GM12801 (cell line): ENCODE results near the gene KMT2B.

Source experiments
- TF ChIP-seq, protein P1 (sequence below): IDR thresholded peaks from one replicate; pipeline ENCODE4 v1.5.1; 2011; ENCODE audit warnings: control low read depth; ENCODE audit not compliant: insufficient read length; ENCODE audit errors: extremely low read depth

The KMT2B gene, protein sequence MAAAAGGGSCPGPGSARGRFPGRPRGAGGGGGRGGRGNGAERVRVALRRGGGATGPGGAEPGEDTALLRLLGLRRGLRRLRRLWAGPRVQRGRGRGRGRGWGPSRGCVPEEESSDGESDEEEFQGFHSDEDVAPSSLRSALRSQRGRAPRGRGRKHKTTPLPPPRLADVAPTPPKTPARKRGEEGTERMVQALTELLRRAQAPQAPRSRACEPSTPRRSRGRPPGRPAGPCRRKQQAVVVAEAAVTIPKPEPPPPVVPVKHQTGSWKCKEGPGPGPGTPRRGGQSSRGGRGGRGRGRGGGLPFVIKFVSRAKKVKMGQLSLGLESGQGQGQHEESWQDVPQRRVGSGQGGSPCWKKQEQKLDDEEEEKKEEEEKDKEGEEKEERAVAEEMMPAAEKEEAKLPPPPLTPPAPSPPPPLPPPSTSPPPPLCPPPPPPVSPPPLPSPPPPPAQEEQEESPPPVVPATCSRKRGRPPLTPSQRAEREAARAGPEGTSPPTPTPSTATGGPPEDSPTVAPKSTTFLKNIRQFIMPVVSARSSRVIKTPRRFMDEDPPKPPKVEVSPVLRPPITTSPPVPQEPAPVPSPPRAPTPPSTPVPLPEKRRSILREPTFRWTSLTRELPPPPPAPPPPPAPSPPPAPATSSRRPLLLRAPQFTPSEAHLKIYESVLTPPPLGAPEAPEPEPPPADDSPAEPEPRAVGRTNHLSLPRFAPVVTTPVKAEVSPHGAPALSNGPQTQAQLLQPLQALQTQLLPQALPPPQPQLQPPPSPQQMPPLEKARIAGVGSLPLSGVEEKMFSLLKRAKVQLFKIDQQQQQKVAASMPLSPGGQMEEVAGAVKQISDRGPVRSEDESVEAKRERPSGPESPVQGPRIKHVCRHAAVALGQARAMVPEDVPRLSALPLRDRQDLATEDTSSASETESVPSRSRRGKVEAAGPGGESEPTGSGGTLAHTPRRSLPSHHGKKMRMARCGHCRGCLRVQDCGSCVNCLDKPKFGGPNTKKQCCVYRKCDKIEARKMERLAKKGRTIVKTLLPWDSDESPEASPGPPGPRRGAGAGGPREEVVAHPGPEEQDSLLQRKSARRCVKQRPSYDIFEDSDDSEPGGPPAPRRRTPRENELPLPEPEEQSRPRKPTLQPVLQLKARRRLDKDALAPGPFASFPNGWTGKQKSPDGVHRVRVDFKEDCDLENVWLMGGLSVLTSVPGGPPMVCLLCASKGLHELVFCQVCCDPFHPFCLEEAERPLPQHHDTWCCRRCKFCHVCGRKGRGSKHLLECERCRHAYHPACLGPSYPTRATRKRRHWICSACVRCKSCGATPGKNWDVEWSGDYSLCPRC (N-terminal part only)

DNA sequence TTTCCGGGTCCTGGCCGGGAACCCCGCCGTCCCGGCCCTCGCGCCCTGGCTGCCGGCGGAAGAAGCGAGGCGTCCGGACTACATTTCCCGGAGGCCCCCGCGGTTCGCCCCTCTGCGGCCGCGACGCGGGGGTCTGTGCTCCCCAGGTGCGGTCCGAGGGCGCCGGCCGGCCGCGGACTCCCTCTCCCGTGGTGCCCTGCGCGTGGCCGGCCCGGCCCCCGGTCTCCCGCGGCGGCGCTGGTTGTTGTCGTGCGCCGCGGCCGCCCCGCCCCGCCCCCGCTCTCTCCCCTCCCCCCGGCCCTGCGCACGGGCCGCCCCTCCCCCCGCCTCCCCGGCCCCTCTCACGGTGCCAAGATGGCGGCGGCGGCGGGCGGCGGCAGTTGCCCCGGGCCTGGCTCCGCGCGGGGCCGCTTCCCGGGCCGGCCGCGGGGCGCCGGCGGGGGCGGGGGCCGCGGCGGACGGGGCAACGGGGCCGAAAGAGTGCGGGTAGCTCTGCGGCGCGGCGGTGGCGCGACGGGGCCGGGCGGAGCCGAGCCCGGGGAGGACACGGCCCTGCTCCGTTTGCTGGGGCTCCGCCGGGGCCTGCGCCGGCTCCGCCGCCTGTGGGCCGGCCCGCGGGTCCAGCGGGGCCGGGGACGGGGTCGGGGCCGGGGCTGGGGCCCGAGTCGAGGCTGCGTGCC is at the start of gene KMT2B:
Gene KMT2B, plus strand, starts transcription at position 339 of the 680 bp plus-strand sequence. Its CDS starts 16 bp downstream, at position 355.
- TF ChIP-seq, protein P1, sequence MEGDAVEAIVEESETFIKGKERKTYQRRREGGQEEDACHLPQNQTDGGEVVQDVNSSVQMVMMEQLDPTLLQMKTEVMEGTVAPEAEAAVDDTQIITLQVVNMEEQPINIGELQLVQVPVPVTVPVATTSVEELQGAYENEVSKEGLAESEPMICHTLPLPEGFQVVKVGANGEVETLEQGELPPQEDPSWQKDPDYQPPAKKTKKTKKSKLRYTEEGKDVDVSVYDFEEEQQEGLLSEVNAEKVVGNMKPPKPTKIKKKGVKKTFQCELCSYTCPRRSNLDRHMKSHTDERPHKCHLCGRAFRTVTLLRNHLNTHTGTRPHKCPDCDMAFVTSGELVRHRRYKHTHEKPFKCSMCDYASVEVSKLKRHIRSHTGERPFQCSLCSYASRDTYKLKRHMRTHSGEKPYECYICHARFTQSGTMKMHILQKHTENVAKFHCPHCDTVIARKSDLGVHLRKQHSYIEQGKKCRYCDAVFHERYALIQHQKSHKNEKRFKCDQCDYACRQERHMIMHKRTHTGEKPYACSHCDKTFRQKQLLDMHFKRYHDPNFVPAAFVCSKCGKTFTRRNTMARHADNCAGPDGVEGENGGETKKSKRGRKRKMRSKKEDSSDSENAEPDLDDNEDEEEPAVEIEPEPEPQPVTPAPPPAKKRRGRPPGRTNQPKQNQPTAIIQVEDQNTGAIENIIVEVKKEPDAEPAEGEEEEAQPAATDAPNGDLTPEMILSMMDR = no peak

DNA sequence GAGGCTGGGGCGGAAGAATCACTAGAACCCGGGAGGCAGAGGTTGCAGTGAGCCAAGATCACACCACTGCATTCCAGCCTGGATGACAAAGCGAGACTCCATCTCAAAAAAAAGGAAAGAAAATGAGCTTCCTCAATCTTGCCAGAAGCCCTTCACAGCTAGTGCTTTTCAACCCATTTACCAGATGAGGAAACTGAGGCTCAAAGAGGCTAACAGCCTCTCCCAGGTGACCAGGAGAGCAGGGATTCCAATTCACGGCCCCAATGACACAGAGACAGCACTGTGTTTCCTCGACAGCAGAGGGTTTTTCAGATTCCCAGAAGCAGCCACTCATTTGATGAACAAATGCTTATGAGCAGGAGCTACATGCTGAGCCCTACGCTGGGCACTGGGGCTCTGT is 48.2 kb upstream of the KMT2B start:
- TF ChIP-seq, protein P1 = no peak

DNA sequence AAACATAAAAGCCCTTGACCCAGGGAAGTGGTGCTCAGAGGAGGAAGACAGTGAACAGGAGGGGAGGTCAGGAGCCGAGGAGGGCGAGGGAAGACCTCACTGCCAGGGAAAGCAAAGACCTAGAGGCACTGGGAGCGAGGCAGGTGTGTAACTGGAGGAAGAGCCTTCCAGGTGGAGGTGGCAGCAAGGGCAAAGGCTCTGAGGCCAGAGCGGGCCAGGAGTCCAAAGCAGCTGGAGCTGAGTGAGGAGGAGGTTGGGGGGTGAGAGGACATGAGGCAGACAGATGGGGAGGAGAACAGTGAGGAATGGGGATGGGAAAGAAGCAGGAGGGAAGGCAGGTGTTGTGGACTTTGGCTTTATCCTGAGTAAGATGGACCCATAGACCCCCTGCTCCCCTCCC is 47.8 kb upstream of the KMT2B start:
- TF ChIP-seq, protein P1 = no peak

DNA sequence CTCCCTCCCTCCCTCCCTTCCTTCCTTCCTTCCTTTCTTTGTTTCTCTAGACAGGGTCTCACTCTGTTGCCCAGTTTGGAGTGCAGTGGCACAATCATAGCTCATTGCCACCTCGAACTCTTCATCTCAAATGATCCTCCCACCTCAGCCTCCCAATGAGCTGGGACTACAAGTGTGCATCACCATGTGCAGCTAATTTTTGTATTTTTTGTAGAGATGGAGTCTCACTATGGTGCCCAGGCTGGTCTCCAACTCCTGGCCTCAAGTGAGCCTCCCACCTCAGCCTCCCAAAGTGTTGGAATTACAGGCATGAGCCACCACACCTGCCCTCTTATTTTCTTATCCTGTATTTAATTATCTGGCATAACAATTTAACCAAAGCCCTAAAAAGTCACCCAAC is 47.1 kb upstream of the KMT2B start:
- TF ChIP-seq, protein P1 = no peak

DNA sequence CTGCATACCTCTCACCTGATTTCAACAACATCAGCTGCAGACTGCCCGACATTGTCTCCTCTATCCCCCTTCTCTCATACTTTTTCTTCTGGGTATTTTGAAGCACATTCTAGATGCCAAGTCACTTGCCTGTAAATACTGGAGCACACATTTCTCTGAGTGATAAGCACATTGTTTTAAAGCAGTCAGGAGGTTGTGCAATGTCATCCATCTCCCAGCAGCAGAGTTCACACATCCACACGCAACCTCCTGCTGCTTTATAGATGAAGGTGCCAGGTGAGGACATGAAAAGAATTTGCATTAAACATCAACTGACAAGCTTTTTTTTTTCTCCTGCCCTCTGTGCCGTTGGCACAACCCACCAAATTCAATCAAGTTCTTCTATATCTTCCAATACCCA is 46.0 kb upstream of the KMT2B start:
- TF ChIP-seq, protein P1 = no peak

DNA sequence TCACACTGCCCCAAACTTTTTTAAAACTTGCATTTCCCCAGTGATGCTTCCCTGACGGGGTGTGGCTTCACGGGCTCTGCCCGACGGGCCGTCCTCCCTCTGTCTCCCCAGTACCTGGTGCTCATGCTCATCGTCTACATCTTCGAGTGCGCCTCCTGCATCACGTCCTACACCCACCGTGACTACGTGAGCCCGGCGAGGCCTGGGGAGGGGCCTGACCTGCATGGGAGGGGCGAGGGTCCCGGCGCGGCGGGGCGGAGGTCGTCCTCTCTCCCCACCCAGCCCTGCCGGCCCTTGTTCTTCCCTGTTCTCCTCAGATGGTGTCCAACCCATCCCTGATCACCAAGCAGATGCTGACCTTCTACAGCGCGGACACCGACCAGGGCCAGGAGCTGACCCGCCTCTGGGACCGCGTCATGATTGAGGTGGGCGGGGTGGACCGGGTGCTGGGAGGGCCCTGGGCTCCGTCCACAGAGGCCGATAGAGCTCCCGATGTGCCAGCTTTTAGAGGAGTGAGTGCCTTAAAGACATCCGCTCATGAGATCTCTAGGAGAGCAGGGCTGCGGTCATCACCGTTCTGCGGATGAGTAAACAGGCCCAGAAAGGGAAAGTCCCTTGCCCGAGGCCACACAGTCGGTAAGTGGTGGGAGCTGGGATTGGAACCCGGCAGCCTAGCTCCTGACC is 44.5 kb upstream of the KMT2B start:
- TF ChIP-seq, protein P1 = no peak
